ENCODE measurements around the gene HIBADH. TPM values are rescaled to one million over a fixed set of nuclear protein-coding genes. Genes with fewer than 3 reads are reported as not detected.

Gene HIBADH
- total and polyA plus RNA-seq, 10 of the 15 experiments (the other 5 are each of a cell fraction or from before 2014, with no cell fraction given) = 8.7 to 36.1 (median 18.6) TPM

DNA sequence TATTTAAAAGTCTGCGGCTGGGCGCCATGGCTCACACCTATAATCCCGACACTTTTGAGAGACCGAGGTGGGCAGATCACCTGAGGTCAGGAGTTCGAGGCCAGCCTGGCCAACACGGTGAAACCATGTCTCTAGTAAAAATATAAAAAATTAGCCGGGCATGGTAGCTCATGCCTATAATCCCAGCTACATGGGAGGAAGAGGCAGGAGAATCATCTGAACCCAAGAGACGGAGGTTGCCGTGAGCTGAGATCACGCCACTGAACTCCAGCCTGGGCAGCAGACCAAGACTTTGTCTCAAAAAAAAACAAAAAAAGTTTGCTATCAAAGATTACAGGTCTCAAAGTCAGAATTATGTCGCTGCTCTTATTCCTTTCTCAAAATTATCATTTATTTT lies 55.5 kb downstream of the HIBADH start:
- no peaks in the 10 kb centered on the region for H3K36me3 ChIP-seq (ENCODE audit: control insufficient read depth in 2 of 2, insufficient read depth in 2 of 2, low read length in 1 of 2)
- BruUV-seq (replicated peaks) = no TSS peak
- FAIRE-seq (no peak), DNase-seq (ENCODE audit: low read depth, low spot score) (no peak), ATAC-seq (no peak)
- ChIA-PET POLR2A (no interaction called here), RAD21 (ENCODE audit: unreplicated experiment) (interaction anchor here (2.1 to 3.7 kb wide), 3 partner anchors 32 to 412 kb away, joined by 7 to 32 read pairs (median 12); no protein-coding TSS in a partner anchor), SMC1A (ENCODE audit: uncharacterized antibody, unreplicated experiment) (interaction anchor here (1.4 to 1.9 kb wide), 3 partner anchors 17 to 27 kb away, joined by 3 to 9 read pairs (median 4); no protein-coding TSS in a partner anchor), CTCF (interaction anchor here (0.7 to 3.2 kb wide), 8 partner anchors 10 to 412 kb away, joined by 3 to 50 read pairs (median 15); no protein-coding TSS in a partner anchor)
- H3K9ac ChIP-seq (ENCODE audit: control insufficient read depth, insufficient read depth, low read length) = no peak overlapping the region
- no peak overlapping the region for H3K27ac ChIP-seq (ENCODE audit: control insufficient read depth, insufficient read depth)
- intact Hi-C loops (cut with micrococcal nuclease; ENCODE audit: unreplicated experiment) (loop anchor here (2.0 kb wide), 1 partner anchor 410 kb away; no protein-coding TSS in a partner anchor), in situ Hi-C loops (cut with MboI) (no loop called here)
- H3K79me2 ChIP-seq (ENCODE audit: control insufficient read depth, insufficient read depth, low read length) = no peaks in the 10 kb centered on the region
- 100% methylated on average over 11 of the region's 11 CpGs for WGBS (ENCODE audit: insufficient coverage, insufficient replicate concordance, low lambda C conversion rate, missing lambda C conversion rate)
- H4K20me1 ChIP-seq (ENCODE audit: control insufficient read depth, insufficient read depth) = no peaks in the 10 kb centered on the region
- no peak overlapping the region for H2AFZ ChIP-seq (ENCODE audit: control insufficient read depth, low read depth, low read length)
- H3K4me3 ChIP-seq = no peak overlapping the region
- no peaks in the 10 kb centered on the region for H3K27me3 ChIP-seq (replicated peaks in 1 of 2; ENCODE audit: control insufficient read depth in 2 of 2, insufficient read depth in 2 of 2, low read length in 1 of 2)
- TF ChIP-seq ZBTB11 (CRISPR knock-in tag; IDR thresholded peaks at IDR 0.05) = no peak
- no peak for TF ChIP-seq TAF1 (IDR thresholded peaks at IDR 0.05; ENCODE audit: borderline replicate concordance, low read depth, low read length)
- TF ChIP-seq ZBED1 (IDR thresholded peaks at IDR 0.05; ENCODE audit: borderline replicate concordance) = no peak
- no peak for TF ChIP-seq JUNB (IDR thresholded peaks at IDR 0.05)
- no peak for TF ChIP-seq YBX1 (IDR thresholded peaks at IDR 0.05)
- TF ChIP-seq CEBPZ (IDR thresholded peaks at IDR 0.05; ENCODE audit: low read depth, low read length) = no peak
- no peak for TF ChIP-seq SIN3A (IDR thresholded peaks at IDR 0.05; ENCODE audit: low read depth, low read length)
- no peak for TF ChIP-seq TARDBP (IDR thresholded peaks at IDR 0.05; ENCODE audit: borderline replicate concordance)
- no peak for TF ChIP-seq ZSCAN29 (IDR thresholded peaks at IDR 0.05)
- H3K4me2 ChIP-seq (ENCODE audit: control insufficient read depth, insufficient read depth) = no peak overlapping the region
- no peaks in the 10 kb centered on the region for H3K4me1 ChIP-seq (ENCODE audit: control insufficient read depth, insufficient read depth, low read length)
- H3K9me3 ChIP-seq (replicated peaks; ENCODE audit: control insufficient read depth, insufficient read depth, low read length) = no peaks in the 10 kb centered on the region
